Measurements from ENCODE around the gene SLC15A1.

GRCh38 chr13:98647121-98647520 lies 105.4 kb downstream of the SLC15A1 start:
- TF ChIP-seq CTCF (tag by site-specific recombination; IDR thresholded peaks at IDR 0.05) (no peak), ZNF555 (tag by site-specific recombination; conservative IDR thresholded peaks at IDR 0.05) (no peak), ZNF670 (tag by site-specific recombination; IDR thresholded peaks at IDR 0.05; ENCODE audit: low read depth) (no peak), KLF1 (tag by site-specific recombination; IDR thresholded peaks at IDR 0.05) (no peak), ZSCAN23 (tag by site-specific recombination; IDR thresholded peaks at IDR 0.05) (no peak), ZNF146 (tag by site-specific recombination; IDR thresholded peaks at IDR 0.05) (no peak), TRIM28 (IDR thresholded peaks at IDR 0.05; ENCODE audit: borderline replicate concordance, low read length) (no peak)

All from HEK293 (cell line).